HG03457 (cell line): Measurements from ENCODE around the gene POU2F3.
"Not testable (repeated sequence)": the region's sequence is repeated elsewhere in the genome, so short reads cannot be mapped to it uniquely, and the experiment has no call there.

Experiments
- ATAC-seq: cut with Tn5 transposase; IDR thresholded peaks from one replicate; pipeline ENCODE4 v1.9.1; 2021; ENCODE audit warnings: moderate number of reproducible peaks; ENCODE audit not compliant: unreplicated experiment

Gene POU2F3

DNA sequence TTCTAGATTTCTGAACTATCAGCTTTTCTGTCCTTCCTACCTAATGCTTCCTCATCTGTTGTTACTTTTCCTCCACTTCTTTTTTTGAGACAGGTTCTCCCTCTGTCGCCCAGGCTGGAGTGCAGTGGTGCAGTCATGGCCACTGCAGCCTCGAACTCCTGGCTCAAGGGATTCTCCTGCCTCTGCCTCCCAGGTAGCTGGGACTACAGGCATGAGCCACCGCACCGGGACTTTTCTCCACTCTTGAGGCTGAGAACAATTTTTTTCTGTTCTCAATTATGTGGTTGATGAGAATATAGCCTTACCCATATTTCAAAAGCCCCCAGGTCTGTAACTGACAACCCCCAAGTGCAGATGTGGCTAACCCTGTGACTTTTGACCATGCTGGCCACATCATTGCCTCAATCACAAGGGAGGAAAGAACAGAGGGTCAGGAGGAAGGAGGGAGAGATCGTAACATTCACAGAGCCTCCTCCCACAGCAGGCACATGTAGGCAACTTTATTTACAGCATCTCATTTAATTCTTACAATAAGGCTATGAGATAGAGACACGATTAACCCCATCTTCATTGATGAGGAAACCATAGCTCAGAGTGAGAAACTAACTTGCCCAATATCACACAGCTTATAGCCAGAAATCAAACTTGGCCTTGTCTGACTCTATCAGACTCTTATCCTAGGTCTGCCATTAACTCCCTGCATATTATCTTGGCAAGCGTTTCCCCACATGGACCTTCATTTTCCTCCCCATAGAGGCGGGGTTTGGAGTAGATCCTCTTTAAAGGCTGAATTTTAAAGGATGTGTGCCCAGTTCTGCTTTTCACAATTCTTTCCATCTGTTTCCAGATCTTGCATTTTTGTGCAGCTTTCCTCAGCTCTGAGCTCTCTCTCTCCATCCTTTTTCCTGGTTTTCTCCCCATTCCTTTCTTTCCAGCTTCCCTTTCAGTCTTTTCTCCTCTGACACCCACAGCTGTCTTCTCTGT lies 9.6 kb downstream of the POU2F3 start:
- no peak for ATAC-seq

- ATAC-seq: not testable (repeated sequence)
These were observed 13.4 kb downstream of the POU2F3 start for GRCh38 chr11:120253377-120253776.

DNA sequence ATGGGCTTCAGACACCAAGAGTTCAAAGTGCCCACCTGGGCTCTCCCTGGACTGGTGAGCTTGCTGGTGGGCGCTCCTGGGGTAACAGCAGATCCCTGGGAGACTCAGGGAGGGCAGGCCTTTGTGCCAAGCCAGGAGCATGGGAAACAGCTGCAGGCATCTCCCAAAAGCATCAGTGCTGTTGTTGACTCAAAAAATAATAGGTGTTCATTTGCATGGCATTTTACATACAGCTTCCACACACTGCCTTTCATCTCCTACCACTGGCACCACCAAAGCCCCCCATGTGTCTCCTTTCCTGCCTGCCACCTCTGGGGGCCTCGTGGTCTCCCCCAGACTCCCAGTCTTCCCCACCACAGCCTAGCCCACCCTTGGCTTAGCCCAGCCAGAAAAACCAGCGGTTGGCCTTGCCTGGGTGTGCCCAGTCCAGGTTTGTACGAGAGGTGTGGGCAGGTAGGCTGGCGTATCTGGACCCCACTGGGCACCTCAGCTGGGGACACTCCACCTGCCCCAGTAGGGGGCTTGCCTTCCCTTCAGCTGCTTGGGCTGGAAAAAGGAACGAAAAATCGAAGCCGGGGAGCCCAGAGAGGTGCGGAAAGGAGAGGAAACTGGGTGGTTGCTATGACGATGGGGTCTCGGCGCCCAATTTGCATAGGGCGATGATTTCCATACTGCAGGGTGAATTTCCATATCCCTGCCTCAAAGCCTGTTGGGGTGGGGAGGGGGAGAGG lies 15.0 kb downstream of the POU2F3 start:
- no peak for ATAC-seq

DNA sequence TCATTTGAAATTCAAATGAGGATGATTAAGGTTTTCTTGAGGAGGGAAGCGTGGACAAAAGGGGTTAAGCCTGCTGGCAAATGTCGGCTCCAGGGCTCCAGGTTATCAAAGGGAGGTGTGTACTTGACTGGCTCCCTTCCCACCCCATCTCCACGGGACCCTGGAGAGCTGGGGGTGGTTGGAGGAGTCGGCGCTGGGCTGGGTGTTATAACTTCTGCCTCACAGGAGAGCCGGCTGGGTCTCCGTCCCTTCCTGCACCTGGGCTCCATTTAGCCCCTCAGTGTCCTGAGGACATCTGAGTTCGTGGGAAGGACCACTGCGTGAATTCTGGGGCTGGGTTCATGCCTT lies 15.6 kb downstream of the POU2F3 start:
- ATAC-seq: no peak

DNA sequence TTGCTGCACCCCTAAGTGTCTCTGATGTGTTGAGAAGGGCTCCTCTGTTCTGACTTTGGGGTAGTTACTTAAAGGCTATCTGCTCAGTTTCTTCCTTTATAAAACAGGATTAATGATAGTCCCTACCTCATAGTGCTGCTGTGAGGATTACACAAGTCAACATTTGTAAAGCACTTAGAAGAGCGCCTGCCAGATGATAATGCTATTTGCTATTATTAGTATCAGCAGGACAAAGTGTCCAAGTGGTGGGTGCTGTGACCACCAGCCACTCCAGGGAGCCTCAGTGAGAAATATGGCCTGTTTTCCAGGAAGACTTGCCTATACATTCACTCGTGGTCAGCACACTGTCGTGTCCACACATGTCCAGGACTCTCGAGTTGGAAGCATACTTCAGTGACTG lies 16.2 kb downstream of the POU2F3 start:
- ATAC-seq: no peak

GRCh38 chr11:120256779-120257178 lies 16.8 kb downstream of the POU2F3 start:
- ATAC-seq: no peak

- no peak for ATAC-seq
These were observed 17.4 kb downstream of the POU2F3 start for GRCh38 chr11:120257346-120257745.

DNA sequence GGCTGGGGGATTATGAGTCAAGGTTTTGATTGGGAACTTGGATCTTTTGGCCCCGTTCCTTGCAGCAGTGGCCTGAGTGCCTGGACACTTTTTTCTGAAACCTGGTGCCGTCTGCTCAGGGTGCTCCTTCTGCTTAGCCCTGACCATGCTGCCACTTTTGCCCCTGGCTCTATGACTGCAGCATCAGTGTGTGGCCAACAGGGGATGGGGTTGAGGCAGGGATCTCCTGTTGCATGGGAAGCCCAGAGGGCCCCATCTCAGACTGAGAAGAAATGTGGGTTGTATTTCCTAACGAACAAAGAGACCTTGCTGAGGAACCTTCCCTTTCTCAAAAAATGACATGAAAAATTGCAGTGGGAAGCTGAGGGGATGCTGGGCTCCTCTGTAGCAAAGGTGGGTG lies 18.7 kb downstream of the POU2F3 start:
- no peak for ATAC-seq

- ATAC-seq: no peak
These were observed 19.3 kb downstream of the POU2F3 start for GRCh38 chr11:120259241-120259640.

DNA sequence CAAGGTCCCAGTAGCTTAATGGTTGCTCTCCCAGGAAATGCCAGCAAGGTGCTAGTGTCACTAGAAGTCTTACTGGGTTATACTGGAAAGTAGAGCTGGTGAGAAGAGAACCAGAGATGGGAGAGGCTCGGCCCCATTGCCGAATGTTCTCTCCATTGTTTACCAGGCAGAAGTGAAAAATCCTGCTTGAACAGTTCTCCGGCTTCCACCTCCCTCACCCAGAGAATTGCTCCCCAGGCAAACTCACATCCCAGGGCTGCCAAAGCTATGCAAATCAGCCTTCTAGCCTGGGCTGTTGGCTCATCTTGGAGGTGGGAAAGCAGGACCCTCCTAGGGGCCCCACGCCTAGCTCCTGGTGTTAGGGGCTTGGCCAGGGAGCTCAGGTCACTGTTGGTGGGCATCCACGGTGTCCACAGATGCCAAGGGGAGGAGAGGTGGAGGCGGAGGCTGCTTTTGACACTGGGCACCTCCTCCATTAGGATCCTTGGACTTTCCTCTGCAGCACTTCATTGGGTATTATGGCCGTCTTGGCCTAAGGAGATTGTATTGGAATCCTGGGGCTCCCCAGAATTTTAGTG lies 20.1 kb downstream of the POU2F3 start:
- ATAC-seq: no peak

DNA sequence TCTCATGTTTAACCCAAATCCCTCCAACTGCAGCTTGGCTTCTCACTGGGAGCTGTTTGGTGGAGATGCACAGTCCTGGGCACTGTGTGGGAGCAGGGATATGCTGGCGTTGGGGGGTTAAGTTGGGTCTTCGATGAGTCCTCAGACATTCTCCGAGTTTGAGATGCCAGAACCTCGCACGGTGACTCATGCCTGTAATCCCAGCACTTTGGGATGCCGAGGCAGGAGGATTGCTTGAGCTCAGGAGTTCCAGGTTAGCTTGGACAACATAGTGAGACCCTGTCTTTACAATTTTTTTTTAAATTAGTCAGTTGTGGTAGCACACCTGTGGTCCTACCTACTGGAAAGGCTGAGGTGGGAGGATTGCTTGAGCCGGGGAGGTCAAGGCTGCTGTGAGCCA lies 20.7 kb downstream of the POU2F3 start:
- ATAC-seq: no peak

DNA sequence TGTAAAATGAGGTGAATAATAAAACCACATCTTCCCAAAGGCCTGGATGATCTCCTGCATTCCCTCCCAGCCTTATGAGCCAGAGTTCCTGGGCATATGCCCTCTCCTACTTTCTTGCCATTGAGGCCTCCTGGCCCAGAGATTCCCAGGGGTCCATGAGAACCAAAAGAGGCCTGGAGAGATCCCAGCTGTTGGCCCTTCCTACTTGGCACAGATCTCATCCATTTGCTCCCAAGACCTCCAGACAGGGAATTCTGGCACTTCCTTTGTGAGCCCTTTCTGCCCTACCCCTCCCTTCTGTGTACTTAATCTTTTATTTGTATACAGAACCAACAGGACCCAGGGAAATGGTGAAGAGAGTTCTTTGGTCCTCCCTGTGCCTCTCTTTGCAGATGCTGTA lies 21.4 kb downstream of the POU2F3 start:
- ATAC-seq: no peak

GRCh38 chr11:120261931-120262330 lies 22.0 kb downstream of the POU2F3 start:
- ATAC-seq: no peak

GRCh38 chr11:120267319-120267718 lies 27.4 kb downstream of the POU2F3 start:
- ATAC-seq: no peak

- ATAC-seq: no peak
These were observed 28.7 kb downstream of the POU2F3 start for GRCh38 chr11:120268686-120269085.

DNA sequence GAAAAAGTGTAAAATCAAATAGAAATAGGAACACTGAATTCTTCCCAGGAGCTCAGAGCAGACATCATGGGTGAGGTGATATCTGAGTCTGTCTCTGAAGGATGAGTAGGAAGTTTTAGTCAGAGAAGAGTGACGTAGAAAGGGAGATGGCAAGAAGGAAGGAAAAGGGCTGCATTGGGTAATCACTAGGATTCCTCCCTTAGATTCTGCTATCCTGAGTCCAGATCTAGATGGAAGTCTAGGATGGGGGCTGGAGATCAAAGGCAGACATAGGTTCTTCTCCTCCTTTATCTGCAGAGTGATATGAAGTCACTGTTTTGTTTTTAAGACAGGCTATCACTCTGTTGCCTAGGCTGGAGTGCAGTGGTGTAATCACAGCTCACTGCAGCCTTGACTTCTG lies 30.4 kb downstream of the POU2F3 start:
- ATAC-seq: no peak

- no peak for ATAC-seq
These were observed 31.7 kb downstream of the POU2F3 start for GRCh38 chr11:120271672-120272071.

DNA sequence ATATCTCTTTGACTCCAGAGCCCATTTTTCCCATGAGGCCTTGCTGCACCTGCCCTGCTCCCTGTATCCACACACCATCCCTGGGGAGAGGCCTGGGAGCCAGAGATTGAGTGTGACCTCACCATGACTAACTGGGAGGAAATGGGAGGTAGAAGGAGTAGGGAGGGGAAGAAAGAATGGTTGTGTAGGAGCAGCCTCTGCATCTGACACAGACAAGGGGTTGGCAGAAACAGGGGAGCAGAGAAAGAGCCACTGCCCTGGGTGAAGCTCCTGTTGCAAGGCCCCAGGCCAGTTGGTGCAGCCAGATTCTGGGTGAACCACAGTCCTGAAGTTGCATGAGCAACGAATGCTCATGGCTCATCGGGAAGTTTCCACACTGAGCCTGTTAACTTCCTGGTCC lies 32.4 kb downstream of the POU2F3 start:
- no peak for ATAC-seq

GRCh38 chr11:120273432-120273831 lies 33.5 kb downstream of the POU2F3 start:
- ATAC-seq: no peak

DNA sequence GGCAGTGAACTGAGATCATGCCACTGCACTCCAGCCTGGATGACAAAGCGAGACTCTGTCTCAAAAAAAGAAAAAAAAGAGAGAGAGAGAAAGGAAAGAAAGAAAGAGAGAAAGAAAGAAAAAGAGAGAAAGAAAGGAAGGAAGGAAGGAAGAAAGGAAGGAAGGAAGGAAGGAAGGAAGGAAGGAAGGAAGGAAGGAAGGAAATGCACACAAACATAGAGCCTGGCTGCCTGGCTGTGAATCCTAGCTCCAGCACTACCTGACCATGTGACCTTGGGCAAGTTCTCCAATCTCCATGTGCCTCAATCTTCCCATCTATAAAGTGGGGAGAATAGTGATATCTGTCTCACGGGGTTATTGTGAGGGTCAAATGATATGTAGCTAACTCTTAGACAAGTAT lies 34.0 kb downstream of the POU2F3 start:
- not testable (repeated sequence) for ATAC-seq

DNA sequence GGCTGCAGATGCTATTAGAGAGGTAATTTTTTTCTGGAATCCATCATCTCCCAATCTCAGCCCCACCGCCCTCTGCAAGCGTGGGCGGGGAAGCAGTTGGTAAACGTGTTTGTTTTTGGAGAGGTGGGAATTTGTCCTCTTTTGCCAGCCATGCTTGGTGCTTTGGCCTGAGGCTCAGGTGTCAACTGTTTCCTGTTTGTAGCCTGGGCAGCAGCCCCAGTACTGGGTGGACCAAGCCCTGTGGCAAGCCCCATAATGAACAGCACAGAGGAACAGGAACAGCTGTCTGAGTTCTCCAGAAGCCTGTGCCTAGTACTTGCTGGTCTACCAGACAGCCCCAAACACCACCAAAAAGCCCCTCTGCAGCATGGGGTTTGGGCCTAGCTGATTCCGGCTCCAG lies 39.6 kb downstream of the POU2F3 start:
- no peak for ATAC-seq

- ATAC-seq: no peak
These were observed 40.7 kb downstream of the POU2F3 start for GRCh38 chr11:120280600-120281051.
